ENCODE data around the gene LRRC4C. TPM values are rescaled to one million over a fixed set of nuclear protein-coding genes. Genes with fewer than 3 reads are reported as not detected.

LRRC4C gene
- total RNA-seq, 3 donors from 2014 or later, result 0.29 to 4.1 TPM; not detected in 1

- Histone ChIP-seq H3K9me3 (no peaks in the 10 kb centered on the region), H3K4me3 (no peak overlapping the region), H3K36me3 (ENCODE audit: low read depth) (no peaks in the 10 kb centered on the region), H3K4me1 (ENCODE audit: low read depth) (no peaks in the 10 kb centered on the region)
- ATAC-seq (no peak), DNase-seq (no peak)
- intact Hi-C loops (cut with DNase I, micrococcal nuclease), result no loop called here
- TF ChIP-seq CTCF (IDR thresholded peaks at IDR 0.05), result no peak
Measured at GRCh38 chr11:40228662-40229061, 1230.8 kb downstream of the LRRC4C start.

- no peak for DNase-seq
- Histone ChIP-seq H3K4me1 (ENCODE audit: low read depth) (no peaks in the 10 kb centered on the region), H3K4me3 (no peak overlapping the region), H3K36me3 (ENCODE audit: low read depth) (no peaks in the 10 kb centered on the region), H3K9me3 (no peaks in the 10 kb centered on the region)
- no peak for TF ChIP-seq CTCF (IDR thresholded peaks at IDR 0.05)
- no peak for ATAC-seq
- intact Hi-C loops (cut with DNase I, micrococcal nuclease), result no loop called here
Measured at GRCh38 chr11:40227730-40228129, 1231.7 kb downstream of the LRRC4C start.

GRCh38 chr11:40226654-40227053 is 1232.8 kb downstream of the LRRC4C start:
- ATAC-seq, result no peak
- intact Hi-C loops (cut with DNase I, micrococcal nuclease), result no loop called here
- Histone ChIP-seq H3K4me3 (no peak overlapping the region), H3K4me1 (ENCODE audit: low read depth) (no peaks in the 10 kb centered on the region), H3K9me3 (no peaks in the 10 kb centered on the region), H3K36me3 (ENCODE audit: low read depth) (no peaks in the 10 kb centered on the region)
- no peak for TF ChIP-seq CTCF (IDR thresholded peaks at IDR 0.05)
- no peak for DNase-seq

GRCh38 chr11:40223596-40224330 is 1235.7 kb downstream of the LRRC4C start:
- intact Hi-C loops (cut with DNase I, micrococcal nuclease), result no loop called here
- Histone ChIP-seq H3K4me3 (no peak overlapping the region), H3K4me1 (ENCODE audit: low read depth) (no peaks in the 10 kb centered on the region), H3K36me3 (ENCODE audit: low read depth) (no peaks in the 10 kb centered on the region), H3K9me3 (no peaks in the 10 kb centered on the region)
- DNase-seq (no peak), ATAC-seq (no peak)
- TF ChIP-seq CTCF (IDR thresholded peaks at IDR 0.05), result no peak

GRCh38 chr11:40219401-40219800 is 1240.1 kb downstream of the LRRC4C start:
- ATAC-seq (no peak), DNase-seq (no peak)

More at GRCh38 chr11:40219401-40219800, 1240.1 kb downstream of the LRRC4C start:
- no peaks in the 10 kb centered on the region for H3K36me3 ChIP-seq (ENCODE audit: low read depth)
- intact Hi-C loops (cut with DNase I, micrococcal nuclease), result no loop called here
- H3K4me3 ChIP-seq, result no peak overlapping the region
- no peak for TF ChIP-seq CTCF (IDR thresholded peaks at IDR 0.05)
- no peaks in the 10 kb centered on the region for H3K9me3 ChIP-seq
- no peaks in the 10 kb centered on the region for H3K4me1 ChIP-seq (ENCODE audit: low read depth)

Data from mucosa of descending colon (tissue), 3 donors.